ENCODE results near the gene CCDC102B. TPM values are rescaled to one million over a fixed set of nuclear protein-coding genes. Genes with fewer than 3 reads are reported as not detected.
"Not testable (repeated sequence)": the region's sequence is repeated elsewhere in the genome, so short reads cannot be mapped to it uniquely, and the experiment has no call there.

The CCDC102B gene
- total and polyA plus RNA-seq, 11 donors: 3.0 to 16.1 (median 5.3) TPM

- no peak overlapping the region for H3K4me3 ChIP-seq
- intact Hi-C loops (cut with DNase I): no loop called here
- no peak for DNase-seq
Measured at GRCh38 chr18:68937029-68937599, 139.2 kb downstream of the CCDC102B start.

GRCh38 chr18:68940039-68940438 lies 142.2 kb downstream of the CCDC102B start:
- intact Hi-C loops (cut with DNase I): no loop called here
- ATAC-seq (no peak), DNase-seq (no peak)
- peaks cover 0 to 2% (median 0%) of the 10 kb centered on the region in 12 donors for H3K9me3 ChIP-seq
- 55 to 70% (median 58%) methylated on average over 2 of the region's 2 CpGs for WGBS, 4 donors
- H3K4me3 ChIP-seq: no peak overlapping the region
- no peaks in the 10 kb centered on the region for H3K27me3 ChIP-seq
- no peak overlapping the region for H3K27ac ChIP-seq
- no peaks in the 10 kb centered on the region for H3K36me3 ChIP-seq
- TF ChIP-seq CTCF (IDR thresholded peaks at IDR 0.05) (no peak), POLR2A (IDR thresholded peaks at IDR 0.05) (no peak)
- peaks cover 0 to 7% (median 0%) of the 10 kb centered on the region in 12 donors for H3K4me1 ChIP-seq

More at GRCh38 chr18:68937029-68937599, 139.2 kb downstream of the CCDC102B start:
- Histone ChIP-seq H3K9me3 (peaks cover 0 to 2% (median 0%) of the 10 kb centered on the region in 12 donors), H3K27me3 (no peaks in the 10 kb centered on the region), H3K36me3 (no peaks in the 10 kb centered on the region), H3K4me1 (no peaks in the 10 kb centered on the region), H3K27ac (no peak overlapping the region)
- no peak for TF ChIP-seq CTCF (IDR thresholded peaks at IDR 0.05)
- no peak for TF ChIP-seq POLR2A (IDR thresholded peaks at IDR 0.05)
- no peak for ATAC-seq
- WGBS, 4 donors: 42 to 52% (median 45%) methylated on average over 4 of the region's 4 CpGs

- ATAC-seq (no peak), DNase-seq (no peak)
- Histone ChIP-seq H3K9me3 (peaks cover 0 to 2% (median 0%) of the 10 kb centered on the region in 12 donors), H3K36me3 (no peaks in the 10 kb centered on the region), H3K4me1 (peaks cover 0 to 12% (median 0%) of the 10 kb centered on the region in 12 donors), H3K27me3 (no peaks in the 10 kb centered on the region), H3K27ac (no peak overlapping the region), H3K4me3 (no peak overlapping the region)
- intact Hi-C loops (cut with DNase I): no loop called here
- TF ChIP-seq POLR2A (IDR thresholded peaks at IDR 0.05) (no peak), CTCF (IDR thresholded peaks at IDR 0.05) (no peak)
Measured at GRCh38 chr18:68940754-68941153, 142.9 kb downstream of the CCDC102B start.

- H3K27ac ChIP-seq: no peak overlapping the region
- no peak overlapping the region for H3K4me3 ChIP-seq
- peaks cover 0 to 2% (median 0%) of the 10 kb centered on the region in 12 donors for H3K9me3 ChIP-seq
- DNase-seq: no peak
- ATAC-seq: no peak
- intact Hi-C loops (cut with DNase I): no loop called here
- H3K27me3 ChIP-seq: no peaks in the 10 kb centered on the region
- WGBS, 4 donors: 58 to 71% (median 62%) methylated on average over 7 of the region's 7 CpGs
- TF ChIP-seq POLR2A (IDR thresholded peaks at IDR 0.05) (no peak), CTCF (IDR thresholded peaks at IDR 0.05) (no peak)
- H3K4me1 ChIP-seq: peaks cover 0 to 12% (median 0%) of the 10 kb centered on the region in 12 donors
- no peaks in the 10 kb centered on the region for H3K36me3 ChIP-seq
Measured at GRCh38 chr18:68942230-68942629, 144.3 kb downstream of the CCDC102B start.

GRCh38 chr18:68943861-68944260 lies 146.0 kb downstream of the CCDC102B start:
- H3K4me3 ChIP-seq; intact Hi-C loops (cut with DNase I); ATAC-seq; H3K36me3 ChIP-seq; DNase-seq; H3K9me3 ChIP-seq; H3K27ac ChIP-seq; H3K27me3 ChIP-seq: not testable (repeated sequence)
- WGBS, 4 donors: 73 to 85% (median 83%) methylated on average over 2 of the region's 2 CpGs
- H3K4me1 ChIP-seq: peaks cover 0 to 12% (median 0%) of the 10 kb centered on the region in 12 donors
